ENCODE measurements around the gene SLMAP.

- no peak for TF ChIP-seq EZH2 (optimal IDR thresholded peaks at IDR 0.05; ENCODE audit: low read depth, low read length)
- no peak for TF ChIP-seq CTCF (IDR thresholded peaks at IDR 0.05; ENCODE audit: low read length)
- no peak for TF ChIP-seq EZH2phosphoT487 (IDR thresholded peaks at IDR 0.05; ENCODE audit: low read length)
Observed at GRCh38 chr3:57737840-57738239, 18.3 kb upstream of the SLMAP start.

Data from MM.1S (cell line).